GM23248 (cell line): ENCODE data around the gene CD68. TPM values are rescaled to one million over a fixed set of nuclear protein-coding genes. Genes with fewer than 3 reads are reported as not detected.

Source experiments
- DNase-seq: peaks from one replicate; pipeline ENCODE4 v3.0.0-alpha.2; 2015
- H2AFZ ChIP-seq: fragments of 200-600 bp; sonication (generic); 2 replicates; pipeline ENCODE4 v1.6.1; 2016; ENCODE audit warnings: antibody characterized with exemption
- H3F3A ChIP-seq: fragments of 200-600 bp; sonication (generic); 2 replicates; pipeline ENCODE4 v1.6.1; 2016; ENCODE audit warnings: mild to moderate bottlenecking, antibody characterized with exemption, mixed run types; ENCODE audit not compliant: insufficient read depth
- H3K27ac ChIP-seq: fragments of 200-600 bp; sonication (generic); 2 replicates; pipeline ENCODE4 v1.5.1; 2016; ENCODE audit warnings: mild to moderate bottlenecking
- H3K27me3 ChIP-seq: fragments of 200-600 bp; sonication (generic); replicated peaks from 2 replicates; pipeline ENCODE4 v1.6.1; 2016; ENCODE audit warnings: mild to moderate bottlenecking; ENCODE audit not compliant: insufficient read depth
- H3K36me3 ChIP-seq: fragments of 200-600 bp; sonication (generic); 2 replicates; pipeline ENCODE4 v1.6.1; 2016; ENCODE audit warnings: low read depth, mild to moderate bottlenecking
- H3K4me1 ChIP-seq: fragments of 200-600 bp; sonication (generic); 2 replicates; pipeline ENCODE4 v1.6.1; 2016; ENCODE audit warnings: mild to moderate bottlenecking; ENCODE audit not compliant: insufficient read depth
- H3K4me2 ChIP-seq: fragments of 200-600 bp; sonication (generic); one replicate; pipeline ENCODE4 v1.6.1; 2016; ENCODE audit warnings: mild to moderate bottlenecking; ENCODE audit not compliant: unreplicated experiment
- H3K4me3 ChIP-seq: fragments of 200-600 bp; sonication (generic); 2 replicates; pipeline ENCODE4 v1.5.1; 2016; ENCODE audit warnings: mild to moderate bottlenecking
- H3K79me2 ChIP-seq: fragments of 200-600 bp; sonication (generic); 2 replicates; pipeline ENCODE4 v1.6.1; 2016; ENCODE audit warnings: mild to moderate bottlenecking; ENCODE audit not compliant: insufficient read depth
- H3K9ac ChIP-seq: fragments of 200-600 bp; sonication (generic); 2 replicates; pipeline ENCODE4 v1.6.1; 2016; ENCODE audit warnings: mild to moderate bottlenecking
- H3K9me2 ChIP-seq: fragments of 200-600 bp; sonication (generic); 2 replicates; pipeline ENCODE4 v1.6.1; 2016; ENCODE audit warnings: mixed run types, mild to moderate bottlenecking, moderate library complexity; ENCODE audit not compliant: insufficient read depth
- H3K9me3 ChIP-seq: fragments of 200-600 bp; sonication (generic); one replicate; pipeline ENCODE4 v1.6.1; 2017; ENCODE audit warnings: low read depth
- H4K20me1 ChIP-seq: fragments of 200-600 bp; sonication (generic); 2 replicates; pipeline ENCODE4 v1.6.0; 2016; ENCODE audit not compliant: insufficient read depth
- EZH2 ChIP-seq: fragments of 200-600 bp; sonication (generic); IDR thresholded peaks from 2 replicates; pipeline ENCODE4 v1.6.1; 2018; ENCODE audit warnings: antibody characterized with exemption, mild to moderate bottlenecking; ENCODE audit not compliant: insufficient read depth, poor library complexity, severe bottlenecking
- EZH2phosphoT487 ChIP-seq: fragments of 200-600 bp; sonication (generic); IDR thresholded peaks from 2 replicates; pipeline ENCODE4 v1.6.1; 2018; ENCODE audit warnings: antibody characterized with exemption, moderate library complexity, mild to moderate bottlenecking, low read depth; ENCODE audit not compliant: insufficient read depth
- WGBS, 2 experiments: methylation state at CpG; one replicate each; pipeline ENCODE4 v1.1.6; 2015 to 2017; ENCODE audit warnings: low lambda C conversion rate in 2 of 2, low coverage in 1 of 2; ENCODE audit errors: missing lambda C conversion rate in 2 of 2; 5-methylcytosine and 5-hydroxymethylcytosine counted together
- in situ Hi-C: fragments of 300-500 bp; cut with MboI; formaldehyde crosslinking; loops from 2 replicates; pipeline ENCODE4 v1.15.0; 2020
- polyA plus RNA-seq: library from polyadenylated mRNA; unstranded; fragments of >200 nt; fragmentation: Nextera tagmentation; extraction: Ambion mirVana; gene quantifications from 2 replicates; pipeline ENCODE4 v1.2.1, GENCODE V29; 2016
- total RNA-seq: library from RNA; depleted of rRNA; stranded (reverse); fragments of >200 nt; shearing (Covaris generic); gene quantifications from 2 replicates; pipeline ENCODE4 v1.2.3, GENCODE V29; 2014

Gene CD68
- total and polyA plus RNA-seq, 2 experiments from 2014 or later: 55.0 to 84.5 TPM

DNA sequence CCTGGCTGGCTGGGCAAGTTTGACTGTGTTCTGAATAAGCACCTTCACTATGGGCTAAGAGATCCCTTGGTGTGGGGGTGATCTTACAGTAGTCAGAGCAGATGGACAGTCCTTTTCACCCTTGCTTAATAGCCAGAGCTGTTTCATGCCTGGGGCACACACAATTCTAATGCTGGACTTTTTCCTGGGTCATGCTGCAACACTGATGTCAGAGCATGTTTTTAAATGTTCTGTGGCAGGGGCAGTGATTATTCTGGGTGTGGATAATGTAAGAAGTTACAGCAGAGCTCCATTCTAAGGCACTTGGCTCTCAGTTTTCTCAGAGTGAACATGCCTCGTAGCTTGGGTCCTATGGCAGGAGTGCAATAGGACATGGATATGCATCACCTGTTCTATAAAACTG lies 4.0 kb upstream of the CD68 start:
- Histone ChIP-seq H3K4me3 (peak overlapping the region; percentile 93), H3K4me2 (peak overlapping the region; percentile 79), H3K27me3 (no peaks in the 10 kb centered on the region), H3K79me2 (peaks cover 75% of the 10 kb centered on the region), H3K27ac (peak overlapping the region; percentile 96), H2AFZ (no peak overlapping the region), H3K4me1 (peaks cover 37% of the 10 kb centered on the region), H3K9ac (peak overlapping the region; percentile 99), H3K36me3 (peaks cover 44% of the 10 kb centered on the region), H3K9me2 (no peaks in the 10 kb centered on the region), H3F3A (peaks cover 63% of the 10 kb centered on the region), H4K20me1 (peaks cover 33% of the 10 kb centered on the region), H3K9me3 (no peaks in the 10 kb centered on the region)
- DNase-seq: peak; percentile 58
- TF ChIP-seq EZH2phosphoT487: no peak
- no peak for TF ChIP-seq EZH2
- in situ Hi-C loops: no loop called here
- WGBS, 2 experiments: 44 to 56% methylated on average over 1 of the region's 1 CpG

DNA sequence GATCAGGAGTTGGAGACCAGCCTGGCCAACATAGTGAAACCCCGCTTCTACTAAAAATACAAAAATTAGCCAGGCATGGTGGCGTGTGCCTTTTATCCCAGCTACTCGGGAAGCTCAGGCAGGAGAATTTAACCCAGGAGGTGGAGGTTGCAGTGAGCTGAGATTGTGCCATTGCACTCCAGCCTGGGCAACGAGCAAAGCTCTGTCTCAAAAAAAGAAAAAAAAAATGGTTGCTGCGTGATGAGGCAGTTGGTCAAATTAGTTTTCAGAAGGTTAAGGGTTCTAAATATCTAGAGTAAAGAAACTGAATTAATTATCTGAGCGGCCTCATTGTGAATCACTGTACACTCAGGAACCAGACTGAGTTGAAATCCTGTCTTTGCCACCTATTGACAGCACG lies 3.5 kb upstream of the CD68 start:
- no peaks in the 10 kb centered on the region for H3K9me2 ChIP-seq
- no peak for DNase-seq
- peak overlapping the region; percentile 79 for H3K4me2 ChIP-seq
- peaks cover 33% of the 10 kb centered on the region for H4K20me1 ChIP-seq
- in situ Hi-C loops: no loop called here
- peaks cover 75% of the 10 kb centered on the region for H3K79me2 ChIP-seq
- H3K9me3 ChIP-seq: no peaks in the 10 kb centered on the region
- H2AFZ ChIP-seq: no peak overlapping the region
- 46 to 55% methylated on average over 7 of the region's 7 CpGs for WGBS, 2 experiments
- peaks cover 44% of the 10 kb centered on the region for H3K36me3 ChIP-seq
- peaks cover 63% of the 10 kb centered on the region for H3F3A ChIP-seq
- TF ChIP-seq EZH2phosphoT487 (no peak), EZH2 (no peak)
- peaks cover 37% of the 10 kb centered on the region for H3K4me1 ChIP-seq
- H3K4me3 ChIP-seq: peak overlapping the region; percentile 93
- H3K9ac ChIP-seq: peak overlapping the region; percentile 99
- H3K27me3 ChIP-seq: no peaks in the 10 kb centered on the region
- peak overlapping the region; percentile 96 for H3K27ac ChIP-seq

DNA sequence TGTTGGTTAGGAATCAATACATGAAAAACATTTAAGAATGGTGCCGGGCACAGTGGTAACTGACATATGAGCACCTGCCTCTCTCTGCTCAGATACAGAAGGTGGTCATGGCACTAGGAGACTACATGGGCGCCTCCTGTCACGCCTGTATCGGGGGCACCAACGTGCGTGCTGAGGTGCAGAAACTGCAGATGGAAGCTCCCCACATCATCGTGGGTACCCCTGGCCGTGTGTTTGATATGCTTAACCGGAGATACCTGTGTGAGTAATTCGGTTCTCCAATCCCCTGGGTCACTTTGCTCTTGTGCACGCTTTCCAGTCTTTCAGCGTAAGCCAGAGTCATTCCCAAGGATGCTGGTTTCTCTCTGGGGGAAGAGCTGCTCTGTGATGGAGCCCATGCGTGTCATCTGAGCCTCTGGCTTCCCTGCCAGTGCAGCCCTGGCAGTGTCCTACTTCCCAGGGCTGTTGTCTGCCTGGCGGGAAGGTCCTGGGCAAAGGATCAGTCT lies 3.0 kb upstream of the CD68 start:
- Histone ChIP-seq H3K4me1 (peaks cover 37% of the 10 kb centered on the region), H3K27ac (peak overlapping the region; percentile 96), H3K4me2 (peak overlapping the region; percentile 79), H4K20me1 (peaks cover 33% of the 10 kb centered on the region), H3K9me2 (no peaks in the 10 kb centered on the region), H2AFZ (no peak overlapping the region), H3F3A (peaks cover 63% of the 10 kb centered on the region), H3K36me3 (peaks cover 44% of the 10 kb centered on the region), H3K27me3 (no peaks in the 10 kb centered on the region), H3K9me3 (no peaks in the 10 kb centered on the region), H3K4me3 (no peak overlapping the region; the same call in 1 of the 2 replicates), H3K9ac (peak overlapping the region; percentile 99), H3K79me2 (peaks cover 75% of the 10 kb centered on the region)
- in situ Hi-C loops: no loop called here
- peak; percentile 32 for DNase-seq
- 61 to 67% methylated on average over 14 of the region's 14 CpGs for WGBS, 2 experiments
- TF ChIP-seq EZH2phosphoT487 (no peak), EZH2 (no peak)

DNA sequence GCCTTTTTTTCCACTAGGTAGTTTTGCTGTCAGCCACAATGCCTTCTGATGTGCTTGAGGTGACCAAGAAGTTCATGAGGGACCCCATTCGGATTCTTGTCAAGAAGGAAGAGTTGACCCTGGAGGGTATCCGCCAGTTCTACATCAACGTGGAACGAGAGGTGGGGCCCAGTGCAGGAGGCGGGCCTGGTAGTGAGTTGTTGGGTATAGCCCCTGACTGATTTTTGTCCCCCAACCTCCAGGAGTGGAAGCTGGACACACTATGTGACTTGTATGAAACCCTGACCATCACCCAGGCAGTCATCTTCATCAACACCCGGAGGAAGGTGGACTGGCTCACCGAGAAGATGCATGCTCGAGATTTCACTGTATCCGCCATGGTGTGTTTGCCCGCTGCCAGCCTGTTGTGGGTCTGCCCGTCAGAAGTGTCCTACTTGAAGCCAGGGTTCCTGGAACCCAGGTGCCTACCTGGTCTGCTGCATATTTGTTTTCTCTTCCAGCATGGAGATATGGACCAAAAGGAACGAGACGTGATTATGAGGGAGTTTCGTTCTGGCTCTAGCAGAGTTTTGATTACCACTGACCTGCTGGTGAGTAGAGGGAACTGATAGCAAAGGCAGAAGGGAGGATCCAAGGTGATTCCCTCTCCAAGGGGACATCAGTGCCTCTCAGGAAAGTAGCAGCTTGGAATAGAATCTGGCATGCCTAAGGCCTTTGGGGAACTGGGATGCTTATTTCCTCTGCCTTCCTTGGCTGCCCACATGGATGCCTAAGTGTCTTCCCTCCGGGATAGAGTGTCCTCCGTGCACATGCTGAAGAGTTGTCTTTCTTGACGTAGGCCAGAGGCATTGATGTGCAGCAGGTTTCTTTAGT lies 1.9 kb upstream of the CD68 start:
- in situ Hi-C loops: no loop called here
- Histone ChIP-seq H3K36me3 (peaks cover 44% of the 10 kb centered on the region), H3F3A (peaks cover 60% of the 10 kb centered on the region), H2AFZ (no peak overlapping the region), H3K4me3 (no peak overlapping the region), H3K27ac (peak overlapping the region; percentile 96), H3K79me2 (peaks cover 81% of the 10 kb centered on the region), H3K4me1 (peaks cover 43% of the 10 kb centered on the region), H3K9me2 (no peaks in the 10 kb centered on the region), H3K27me3 (no peaks in the 10 kb centered on the region), H3K9me3 (no peaks in the 10 kb centered on the region), H3K4me2 (no peak overlapping the region), H4K20me1 (peaks cover 33% of the 10 kb centered on the region), H3K9ac (peak overlapping the region; percentile 99; the same call in 1 of the 2 replicates)
- 70 to 72% methylated on average over 17 of the region's 17 CpGs for WGBS, 2 experiments
- TF ChIP-seq EZH2phosphoT487 (no peak), EZH2 (no peak)
- no peak for DNase-seq
